HUES48 (cell line): Measurements from ENCODE around the gene TINAG.

Experiments
- H3K27ac ChIP-seq: one replicate; pipeline ENCODE4 v1.7.0; 2013; ENCODE audit warnings: low read depth, low read length, inconsistent platforms
- H3K27me3 ChIP-seq: 2 replicates; pipeline ENCODE4 v1.6.1; 2013; ENCODE audit warnings: mild to moderate bottlenecking, low read length; ENCODE audit not compliant: control insufficient read depth, insufficient read depth
- H3K36me3 ChIP-seq: 2 replicates; pipeline ENCODE4 v1.6.1; 2013; ENCODE audit warnings: low read length; ENCODE audit not compliant: control insufficient read depth, insufficient read depth
- H3K4me1 ChIP-seq: 2 replicates; pipeline ENCODE4 v1.6.1; 2013; ENCODE audit warnings: mild to moderate bottlenecking, low read length; ENCODE audit not compliant: control insufficient read depth, insufficient read depth
- H3K4me3 ChIP-seq: 2 replicates; pipeline ENCODE4 v1.5.1; 2013; ENCODE audit warnings: mild to moderate bottlenecking, low read depth, low read length
- H3K9ac ChIP-seq: 2 replicates; pipeline ENCODE4 v1.6.1; 2013; ENCODE audit warnings: mild to moderate bottlenecking, low read depth, low read length, moderate library complexity
- H3K9me3 ChIP-seq: 2 replicates; pipeline ENCODE4 v1.6.1; 2013; ENCODE audit warnings: low read length; ENCODE audit not compliant: control insufficient read depth, insufficient read depth

Gene TINAG

DNA sequence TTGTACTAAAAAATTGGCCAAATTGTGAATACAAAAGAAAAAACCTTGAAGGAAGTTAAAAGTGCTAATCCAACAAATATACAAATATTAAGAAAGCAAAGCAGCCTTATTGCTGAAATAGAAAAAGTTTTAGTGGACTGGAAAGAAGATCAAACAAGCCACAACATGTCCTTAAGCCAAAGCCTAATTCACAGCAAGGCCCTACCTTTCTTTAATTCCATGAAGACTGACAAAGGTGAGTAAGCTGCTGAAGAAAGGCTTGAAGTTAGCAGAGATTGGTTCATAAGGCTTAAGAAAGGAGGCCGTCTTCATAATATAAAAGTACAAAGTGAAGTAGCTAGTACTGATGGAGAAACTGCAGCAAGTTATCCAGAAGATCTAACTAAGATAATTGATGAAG is 53.5 kb downstream of the TINAG start:
- Histone ChIP-seq H3K9me3 (no peaks in the 10 kb centered on the region), H3K36me3 (no peaks in the 10 kb centered on the region), H3K27ac (no peak overlapping the region), H3K4me3 (no peak overlapping the region), H3K27me3 (no peaks in the 10 kb centered on the region), H3K9ac (no peak overlapping the region), H3K4me1 (no peaks in the 10 kb centered on the region)

DNA sequence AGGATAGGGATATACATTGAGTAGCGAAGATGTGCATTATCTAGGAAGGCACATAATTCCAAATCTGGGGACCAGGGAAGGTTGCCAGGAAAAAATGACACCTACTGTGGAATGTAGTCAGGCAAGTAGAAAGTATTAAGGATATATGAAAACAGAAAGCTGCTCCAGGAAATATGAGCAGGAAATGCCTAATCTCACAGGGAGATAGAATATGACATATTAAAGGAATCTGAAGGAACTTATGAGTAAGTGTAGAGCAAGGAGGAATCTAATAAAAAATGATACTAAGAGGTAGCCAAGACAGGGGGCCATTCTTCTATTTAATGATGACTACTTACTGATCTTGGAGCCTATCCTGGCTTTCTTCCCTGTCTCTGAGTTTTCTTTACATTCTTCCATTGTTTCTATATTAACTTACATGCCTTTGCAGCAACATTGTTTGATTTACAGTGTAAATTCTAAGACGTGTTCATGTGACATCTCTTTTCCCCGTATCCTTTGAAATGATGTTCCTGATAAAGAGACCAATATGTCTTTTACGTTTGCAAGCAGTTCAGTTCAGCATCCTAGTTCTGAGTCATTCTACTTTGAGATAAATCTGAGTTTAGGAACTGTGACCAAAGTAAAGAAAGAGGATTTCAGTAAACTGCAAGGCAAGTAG is 58.6 kb downstream of the TINAG start:
- Histone ChIP-seq H3K27ac (no peak overlapping the region), H3K9me3 (no peaks in the 10 kb centered on the region), H3K27me3 (no peaks in the 10 kb centered on the region), H3K4me1 (no peaks in the 10 kb centered on the region), H3K4me3 (no peak overlapping the region), H3K9ac (no peak overlapping the region), H3K36me3 (no peaks in the 10 kb centered on the region)

DNA sequence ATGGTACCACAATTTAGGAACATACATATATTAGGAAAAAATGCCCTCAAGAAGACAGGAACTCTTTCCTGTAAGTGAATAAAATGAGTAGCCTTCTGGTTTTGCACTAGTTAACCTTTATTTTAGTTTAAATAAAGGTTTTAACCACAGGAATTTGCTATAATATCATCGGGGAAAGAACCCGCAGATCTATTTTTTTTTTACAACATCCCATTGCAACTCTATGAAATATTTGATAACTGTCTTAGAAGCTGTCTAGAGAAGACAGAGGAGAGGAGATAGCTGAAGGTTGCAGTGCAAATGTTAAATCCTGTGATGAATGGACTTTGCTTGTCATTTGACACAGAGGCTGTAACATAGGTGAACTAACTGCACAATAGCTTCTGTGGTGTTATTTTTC is 69.5 kb downstream of the TINAG start:
- H3K9ac ChIP-seq, result no peak overlapping the region
- no peaks in the 10 kb centered on the region for H3K36me3 ChIP-seq
- no peak overlapping the region for H3K4me3 ChIP-seq
- no peaks in the 10 kb centered on the region for H3K9me3 ChIP-seq
- H3K27ac ChIP-seq, result no peak overlapping the region
- H3K27me3 ChIP-seq, result no peaks in the 10 kb centered on the region
- H3K4me1 ChIP-seq, result no peaks in the 10 kb centered on the region

DNA sequence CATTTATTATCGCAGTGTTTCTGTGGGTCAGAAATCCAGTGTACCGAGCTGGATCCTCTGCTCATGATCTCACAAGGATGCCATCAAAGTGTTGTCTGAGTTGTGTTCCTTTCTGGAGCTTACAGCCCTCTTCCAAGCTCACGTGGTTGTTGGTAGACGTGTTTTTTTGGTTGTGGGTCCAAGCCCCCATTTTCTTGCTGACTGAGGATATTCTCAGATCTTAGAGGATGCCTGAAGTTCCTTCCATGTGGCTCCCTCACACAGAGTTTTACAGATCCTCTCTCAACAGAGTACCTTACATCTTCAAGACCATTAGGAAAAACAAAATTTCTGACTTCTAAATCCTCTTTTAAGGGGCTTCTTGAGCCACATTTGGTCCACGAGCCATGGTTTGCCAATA is 78.1 kb downstream of the TINAG start:
- H3K4me1 ChIP-seq, result no peaks in the 10 kb centered on the region; the same call in 1 of the 2 replicates
- H3K27me3 ChIP-seq, result no peaks in the 10 kb centered on the region
- no peak overlapping the region for H3K27ac ChIP-seq
- H3K36me3 ChIP-seq, result no peaks in the 10 kb centered on the region
- no peaks in the 10 kb centered on the region for H3K9me3 ChIP-seq
- no peak overlapping the region for H3K9ac ChIP-seq
- H3K4me3 ChIP-seq, result no peak overlapping the region

DNA sequence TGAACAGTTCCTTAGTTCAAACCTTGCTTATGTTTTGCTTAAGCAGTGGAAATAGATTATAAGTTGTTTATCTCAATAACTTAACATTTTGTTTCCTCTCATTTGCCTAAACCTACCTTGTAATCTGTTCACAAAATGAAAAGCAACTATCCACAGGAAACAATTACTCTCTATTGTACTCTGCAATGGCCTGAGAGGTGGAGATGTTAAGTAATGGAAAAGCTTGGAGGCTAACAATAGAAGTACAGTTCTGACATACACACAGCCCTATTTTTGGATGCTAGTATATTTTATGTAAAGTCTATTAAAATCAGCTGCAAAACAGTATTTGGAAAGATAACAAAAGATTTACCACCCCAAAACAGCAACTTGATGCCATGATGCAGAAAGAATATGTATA is 82.1 kb downstream of the TINAG start:
- Histone ChIP-seq H3K27ac (no peak overlapping the region), H3K9me3 (peaks cover 6% of the 10 kb centered on the region; the same call in 1 of the 2 replicates), H3K9ac (no peak overlapping the region), H3K4me1 (no peaks in the 10 kb centered on the region; the same call in 1 of the 2 replicates), H3K36me3 (no peaks in the 10 kb centered on the region), H3K4me3 (no peak overlapping the region), H3K27me3 (no peaks in the 10 kb centered on the region)

DNA sequence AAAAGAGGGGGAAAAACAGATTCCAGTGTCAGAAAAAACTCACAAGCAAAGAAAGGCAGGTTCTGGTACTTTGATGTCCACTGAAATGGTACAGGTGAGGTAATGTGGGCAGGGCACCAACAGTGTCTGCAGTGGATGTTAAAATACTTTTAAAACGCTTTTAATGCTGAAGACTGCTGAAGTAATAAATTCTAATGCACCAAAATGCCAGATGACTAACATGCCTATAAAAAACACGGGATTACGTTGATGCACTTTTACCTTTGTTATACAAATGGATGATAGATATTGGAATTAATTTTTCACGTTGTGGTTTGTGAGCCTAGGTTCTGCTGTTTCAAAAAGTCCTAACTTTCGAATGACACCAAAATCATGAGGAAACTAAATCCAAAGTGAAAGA is 83.3 kb downstream of the TINAG start:
- Histone ChIP-seq H3K27me3 (no peaks in the 10 kb centered on the region), H3K9ac (no peak overlapping the region), H3K9me3 (peaks cover 6% of the 10 kb centered on the region; the same call in 1 of the 2 replicates), H3K36me3 (no peaks in the 10 kb centered on the region), H3K4me1 (no peaks in the 10 kb centered on the region; the same call in 1 of the 2 replicates), H3K4me3 (no peak overlapping the region), H3K27ac (no peak overlapping the region)

DNA sequence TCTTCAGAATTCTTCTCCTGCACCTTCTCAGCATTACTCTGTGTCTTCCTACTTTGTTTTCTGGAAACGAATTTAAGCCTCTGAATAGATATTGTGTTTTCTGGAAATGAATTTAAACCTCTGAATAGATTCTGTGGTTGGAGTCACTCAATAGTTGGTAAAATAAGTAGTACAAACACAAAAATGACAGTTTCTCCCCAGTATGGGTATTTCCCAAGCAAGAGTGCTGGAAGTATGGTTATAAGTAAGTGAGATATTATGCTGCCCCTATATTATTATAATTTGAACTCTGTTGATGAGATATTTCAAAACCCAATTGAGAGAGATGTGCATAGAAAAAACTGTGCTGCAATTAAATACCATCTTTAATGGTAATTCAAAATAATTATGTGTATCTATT is 94.9 kb downstream of the TINAG start:
- Histone ChIP-seq H3K36me3 (no peaks in the 10 kb centered on the region), H3K4me1 (no peaks in the 10 kb centered on the region), H3K27ac (no peak overlapping the region), H3K9me3 (no peaks in the 10 kb centered on the region), H3K9ac (no peak overlapping the region), H3K4me3 (no peak overlapping the region), H3K27me3 (no peaks in the 10 kb centered on the region)

DNA sequence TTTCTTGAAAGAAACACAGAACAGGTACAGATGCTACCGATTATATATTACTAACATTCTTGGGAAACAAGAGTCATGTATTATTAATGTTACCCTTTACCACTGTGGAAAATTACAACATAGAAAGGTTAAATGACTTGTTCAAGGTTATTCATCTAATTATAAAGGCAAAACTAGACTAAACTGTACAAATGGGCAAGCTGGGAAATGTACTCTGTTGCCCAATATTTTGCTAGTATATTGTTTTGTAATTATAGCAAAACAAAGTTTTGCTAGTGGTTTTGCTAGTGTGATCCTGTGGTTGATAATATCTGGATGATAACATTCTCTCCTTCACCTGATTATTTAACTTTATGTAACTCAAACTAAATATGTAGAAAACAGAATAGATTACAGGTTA is 96.5 kb downstream of the TINAG start:
- no peaks in the 10 kb centered on the region for H3K36me3 ChIP-seq
- H3K9ac ChIP-seq, result no peak overlapping the region
- H3K9me3 ChIP-seq, result no peaks in the 10 kb centered on the region
- no peak overlapping the region for H3K4me3 ChIP-seq
- H3K27me3 ChIP-seq, result no peaks in the 10 kb centered on the region
- no peak overlapping the region for H3K27ac ChIP-seq
- no peaks in the 10 kb centered on the region for H3K4me1 ChIP-seq

DNA sequence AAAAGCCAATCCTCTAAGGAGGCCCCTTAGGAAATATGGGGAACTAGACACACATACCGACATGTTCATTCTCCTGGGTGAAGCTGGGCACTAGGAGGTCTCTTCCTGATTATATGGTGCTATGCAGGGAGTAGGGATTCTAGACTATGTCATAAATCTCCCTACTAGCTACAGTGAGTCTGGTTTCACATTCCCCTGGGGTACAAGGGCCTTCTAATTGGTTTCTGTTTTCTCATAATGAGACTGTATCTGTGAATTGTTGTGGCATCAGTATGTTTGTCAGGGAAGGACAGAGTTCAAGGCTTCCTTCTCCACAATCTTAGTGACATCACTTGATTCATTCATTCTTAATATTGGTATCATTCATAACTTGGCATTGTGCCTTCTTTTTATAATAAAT is 103.5 kb downstream of the TINAG start:
- Histone ChIP-seq H3K9me3 (no peaks in the 10 kb centered on the region), H3K9ac (no peak overlapping the region), H3K36me3 (no peaks in the 10 kb centered on the region), H3K4me3 (no peak overlapping the region), H3K27ac (no peak overlapping the region), H3K4me1 (no peaks in the 10 kb centered on the region), H3K27me3 (no peaks in the 10 kb centered on the region)

DNA sequence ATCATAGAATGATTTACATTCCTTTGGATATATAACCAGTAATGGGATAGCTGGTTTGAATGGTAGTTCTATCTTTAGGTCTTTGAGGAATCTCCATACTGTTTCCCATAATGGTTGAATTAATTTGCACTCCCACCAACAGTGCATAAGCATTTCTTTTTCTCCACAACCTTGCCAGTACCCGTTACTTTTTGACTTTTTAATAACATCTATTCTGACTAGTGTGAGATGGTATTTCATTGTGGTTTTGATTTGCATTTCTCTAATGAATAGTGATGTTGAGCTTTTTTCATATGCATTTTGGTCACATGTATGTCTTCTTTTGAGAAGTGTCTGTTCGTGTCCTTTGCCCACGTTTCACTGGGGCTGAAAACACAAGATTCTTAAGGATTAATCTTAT is 107.3 kb downstream of the TINAG start:
- no peaks in the 10 kb centered on the region for H3K4me1 ChIP-seq
- no peaks in the 10 kb centered on the region for H3K27me3 ChIP-seq
- no peak overlapping the region for H3K9ac ChIP-seq
- H3K36me3 ChIP-seq, result no peaks in the 10 kb centered on the region
- no peak overlapping the region for H3K27ac ChIP-seq
- H3K9me3 ChIP-seq, result no peaks in the 10 kb centered on the region
- no peak overlapping the region for H3K4me3 ChIP-seq

DNA sequence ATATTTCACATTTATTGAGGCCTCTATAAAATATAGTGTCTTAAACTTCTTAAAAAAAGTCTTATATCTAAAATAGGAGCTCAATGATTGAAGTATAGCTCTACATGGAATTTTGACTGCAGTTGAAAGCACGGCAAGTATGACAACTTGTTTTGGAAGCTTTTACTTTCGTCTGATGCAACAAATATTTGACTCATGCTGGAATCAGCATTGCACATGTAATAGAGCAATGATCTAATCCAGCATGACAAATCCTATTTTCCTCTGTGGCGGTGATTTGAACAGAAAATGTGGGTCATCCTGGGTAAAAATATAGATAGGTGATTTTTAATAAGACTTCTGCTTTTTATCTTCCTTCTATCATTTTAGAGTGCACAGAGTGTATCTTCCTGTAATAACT is 111.6 kb downstream of the TINAG start:
- no peaks in the 10 kb centered on the region for H3K27me3 ChIP-seq
- H3K9ac ChIP-seq, result no peak overlapping the region
- no peaks in the 10 kb centered on the region for H3K36me3 ChIP-seq
- H3K9me3 ChIP-seq, result no peaks in the 10 kb centered on the region
- H3K27ac ChIP-seq, result no peak overlapping the region
- H3K4me3 ChIP-seq, result no peak overlapping the region
- no peaks in the 10 kb centered on the region for H3K4me1 ChIP-seq
